ENCODE data around the gene CHRNB1. TPM values are rescaled to one million over a fixed set of nuclear protein-coding genes. Genes with fewer than 3 reads are reported as not detected.

CHRNB1 gene
- total RNA-seq, 4 donors from 2014 or later: 4.0 to 9.1 (median 5.8) TPM

GRCh38 chr17:7437369-7437863 is 7.4 kb upstream of the CHRNB1 start:
- Histone ChIP-seq H3K4me3 (peak overlapping the region in 3 of 4 donors; percentile 49 to 76 (median 67)), H3K27ac (peak overlapping the region in 3 of 4 donors; percentile 78 to 88 (median 80)), H3K4me1 (peaks cover 8 to 48% (median 30%) of the 10 kb centered on the region in 4 donors), H3K9me3 (no peaks in the 10 kb centered on the region), H3K27me3 (peaks cover 0 to 19% of the 10 kb centered on the region in 2 donors), H3K36me3 (no peaks in the 10 kb centered on the region)
- DNase-seq: no peak
- no peak for TF ChIP-seq CTCF (IDR thresholded peaks at IDR 0.05)

- Histone ChIP-seq H3K27me3 (peaks cover 0 to 19% of the 10 kb centered on the region in 2 donors), H3K36me3 (no peaks in the 10 kb centered on the region), H3K4me3 (peak overlapping the region in 3 of 4 donors; percentile 36 to 76 (median 67)), H3K4me1 (peaks cover 8 to 48% (median 30%) of the 10 kb centered on the region in 4 donors), H3K9me3 (no peaks in the 10 kb centered on the region), H3K27ac (peak overlapping the region in 1 of 4 donors; percentile 78)
- TF ChIP-seq POLR2A (IDR thresholded peaks at IDR 0.05) (no peak), CTCF (IDR thresholded peaks at IDR 0.05) (no peak)
- DNase-seq: peak; percentile 53 to 73 (median 68)
Observed at GRCh38 chr17:7437950-7438614, 6.8 kb upstream of the CHRNB1 start.

GRCh38 chr17:7438656-7439460 is 6.0 kb upstream of the CHRNB1 start:
- Histone ChIP-seq H3K27ac (peak overlapping the region in 1 of 4 donors; percentile 42), H3K27me3 (peaks cover 0 to 19% of the 10 kb centered on the region in 2 donors), H3K4me3 (peak overlapping the region in 1 of 4 donors; percentile 67), H3K36me3 (no peaks in the 10 kb centered on the region), H3K4me1 (peaks cover 8 to 48% (median 30%) of the 10 kb centered on the region in 4 donors), H3K9me3 (no peaks in the 10 kb centered on the region)
- TF ChIP-seq POLR2A (IDR thresholded peaks at IDR 0.05) (no peak), CTCF (IDR thresholded peaks at IDR 0.05) (no peak)
- DNase-seq: no peak

GRCh38 chr17:7439462-7440112 is 5.3 kb upstream of the CHRNB1 start, which contains the start of gene FGF11:
Gene FGF11 (plus strand): TSS chr17:7439512. CDS start chr17:7439621, 109 bp downstream.
- DNase-seq: no peak
- TF ChIP-seq POLR2A (IDR thresholded peaks at IDR 0.05) (no peak), CTCF (IDR thresholded peaks at IDR 0.05) (no peak)
- no peaks in the 10 kb centered on the region for H3K36me3 ChIP-seq
- H3K4me3 ChIP-seq: peak within 1 kb of the TSS; percentile 3 to 76 (median 55)
- peaks cover 0 to 19% of the 10 kb centered on the region in 2 donors for H3K27me3 ChIP-seq
- H3K9me3 ChIP-seq: no peaks in the 10 kb centered on the region
- peaks cover 8 to 48% (median 30%) of the 10 kb centered on the region in 4 donors for H3K4me1 ChIP-seq
- peak within 1 kb of the TSS in 1 of 4 donors; percentile 78 for H3K27ac ChIP-seq

Measured in Peyer's patch (tissue), 4 donors.